Trophoblast cell (in vitro differentiated cells and primary cell): ENCODE measurements around the gene IDNK.

Experiments used
- DNase-seq, 2 donors: peaks; one replicate each; pipeline ENCODE4 v3.0.0-alpha.2; 2016
- H2AFZ ChIP-seq: 2 replicates; pipeline ENCODE4 v1.6.1; 2013; ENCODE audit warnings: low read length, moderate library complexity, mild to moderate bottlenecking; ENCODE audit not compliant: insufficient read depth, poor library complexity
- H2AK5ac ChIP-seq: 2 replicates; pipeline ENCODE4 v1.6.1; 2013; ENCODE audit warnings: mild to moderate bottlenecking, low read length
- H2BK120ac ChIP-seq: 2 replicates; pipeline ENCODE4 v1.6.1; 2013; ENCODE audit warnings: low read length, mild to moderate bottlenecking, moderate library complexity; ENCODE audit not compliant: insufficient read depth, poor library complexity
- H2BK12ac ChIP-seq: 2 replicates; pipeline ENCODE4 v1.6.1; 2013; ENCODE audit warnings: mild to moderate bottlenecking, low read length, moderate library complexity
- H2BK5ac ChIP-seq: 2 replicates; pipeline ENCODE4 v1.6.1; 2013; ENCODE audit warnings: low read length, low read depth, moderate library complexity, mild to moderate bottlenecking; ENCODE audit not compliant: poor library complexity
- H3K14ac ChIP-seq: 2 replicates; pipeline ENCODE4 v1.6.1; 2013; ENCODE audit warnings: mild to moderate bottlenecking, low read length
- H3K18ac ChIP-seq: 2 replicates; pipeline ENCODE4 v1.6.1; 2013; ENCODE audit warnings: mild to moderate bottlenecking, low read length
- H3K23ac ChIP-seq: 2 replicates; pipeline ENCODE4 v1.6.1; 2013; ENCODE audit warnings: low read length
- H3K27ac ChIP-seq: 2 replicates; pipeline ENCODE4 v1.5.1; 2013; ENCODE audit warnings: low read depth, mild to moderate bottlenecking, inconsistent platforms, low read length, moderate library complexity
- H3K27me3 ChIP-seq: 2 replicates; pipeline ENCODE4 v1.6.1; 2013; ENCODE audit warnings: inconsistent platforms, mild to moderate bottlenecking, low read length, moderate library complexity; ENCODE audit not compliant: insufficient read depth
- H3K36me3 ChIP-seq, 2 experiments: 1 replicate in 1 of 2; 2 replicates in 1 of 2; pipeline ENCODE4 v1.6.1; 2013; ENCODE audit warnings: low read length in 2 of 2, mild to moderate bottlenecking in 2 of 2, moderate library complexity in 1 of 2; ENCODE audit not compliant: insufficient read depth in 2 of 2, control insufficient read depth in 1 of 2
- H3K4ac ChIP-seq: 2 replicates; pipeline ENCODE4 v1.6.1; 2013; ENCODE audit warnings: low read depth, mild to moderate bottlenecking, low read length, moderate library complexity
- H3K4me1 ChIP-seq, 2 experiments: 1 replicate in 1 of 2; 2 replicates in 1 of 2; pipeline ENCODE4 v1.6.1; 2013; ENCODE audit warnings: low read length in 2 of 2, mild to moderate bottlenecking in 2 of 2, moderate library complexity in 1 of 2; ENCODE audit not compliant: insufficient read depth in 2 of 2, control insufficient read depth in 1 of 2
- H3K4me2 ChIP-seq: 2 replicates; pipeline ENCODE4 v1.6.1; 2013; ENCODE audit warnings: inconsistent platforms, mild to moderate bottlenecking, low read length, moderate library complexity
- H3K4me3 ChIP-seq: 2 replicates; pipeline ENCODE4 v1.5.1; 2013; ENCODE audit warnings: mild to moderate bottlenecking, low read depth, low read length, inconsistent platforms
- H3K79me1 ChIP-seq: one replicate; pipeline ENCODE4 v1.6.1; 2013; ENCODE audit warnings: low read length
- H3K79me2 ChIP-seq: 2 replicates; pipeline ENCODE4 v1.6.1; 2013; ENCODE audit warnings: low read length, mild to moderate bottlenecking; ENCODE audit not compliant: control insufficient read depth, insufficient read depth, poor library complexity
- H3K9ac ChIP-seq: 2 replicates; pipeline ENCODE4 v1.6.1; 2013; ENCODE audit warnings: mild to moderate bottlenecking, low read length
- H3K9me3 ChIP-seq: 2 replicates; pipeline ENCODE4 v1.6.1; 2013; ENCODE audit warnings: low read depth, mild to moderate bottlenecking, control low read depth, inconsistent platforms, low read length; ENCODE audit not compliant: insufficient read depth
- H4K12ac ChIP-seq: 2 replicates; pipeline ENCODE4 v1.6.1; 2013; ENCODE audit warnings: low read depth, mild to moderate bottlenecking, low read length, moderate library complexity
- H4K8ac ChIP-seq: 2 replicates; pipeline ENCODE4 v1.6.1; 2013; ENCODE audit warnings: low read depth, mild to moderate bottlenecking, low read length, moderate library complexity
- H4K91ac ChIP-seq: one replicate; pipeline ENCODE4 v1.6.1; 2013; ENCODE audit warnings: low read depth, mild to moderate bottlenecking, low read length, moderate library complexity
- WGBS: extraction: QIAGEN DNeasy Blood & Tissue Kit; methylation state at CpG from one replicate; pipeline ENCODE4 v1.1.7; 2013; ENCODE audit warnings: missing lambda C conversion rate; ENCODE audit not compliant: insufficient read length, insufficient coverage; ENCODE audit errors: extremely low coverage; 5-methylcytosine and 5-hydroxymethylcytosine counted together

IDNK gene

GRCh38 chr9:83656032-83656680 lies 33.2 kb downstream of the IDNK start:
- H2BK120ac ChIP-seq, result no peak overlapping the region
- no CpG with 5 or more reads among the region's 2 CpGs for WGBS
- H3K14ac ChIP-seq, result no peak overlapping the region
- no peaks in the 10 kb centered on the region for H3K27me3 ChIP-seq
- H3K27ac ChIP-seq, result no peak overlapping the region
- H3K4ac ChIP-seq, result no peak overlapping the region
- no peaks in the 10 kb centered on the region for H3K9me3 ChIP-seq
- no peak overlapping the region for H3K18ac ChIP-seq
- H4K12ac ChIP-seq, result no peak overlapping the region
- H3K36me3 ChIP-seq, result peaks cover 2 to 24% of the 10 kb centered on the region in 2 experiments
- H2BK12ac ChIP-seq, result no peak overlapping the region
- no peak for DNase-seq
- H3K79me1 ChIP-seq, result no peaks in the 10 kb centered on the region
- no peak overlapping the region for H2AK5ac ChIP-seq
- H3K9ac ChIP-seq, result no peak overlapping the region
- H4K8ac ChIP-seq, result no peak overlapping the region
- H2AFZ ChIP-seq, result no peak overlapping the region
- H3K4me3 ChIP-seq, result no peak overlapping the region
- no peaks in the 10 kb centered on the region for H3K79me2 ChIP-seq
- H3K4me2 ChIP-seq, result no peak overlapping the region
- no peak overlapping the region for H2BK5ac ChIP-seq
- no peaks in the 10 kb centered on the region for H3K4me1 ChIP-seq
- no peak overlapping the region for H4K91ac ChIP-seq
- H3K23ac ChIP-seq, result no peak overlapping the region

- Histone ChIP-seq H3K4me2 (no peak overlapping the region), H2AK5ac (no peak overlapping the region), H4K91ac (no peak overlapping the region), H3K14ac (no peak overlapping the region), H3K18ac (no peak overlapping the region), H3K79me1 (no peaks in the 10 kb centered on the region), H3K27ac (no peak overlapping the region), H2BK120ac (no peak overlapping the region), H3K4me1 (no peaks in the 10 kb centered on the region), H3K4me3 (no peak overlapping the region), H2BK12ac (no peak overlapping the region), H3K79me2 (no peaks in the 10 kb centered on the region), H3K36me3 (peaks cover 2 to 23% of the 10 kb centered on the region in 2 experiments), H3K23ac (no peak overlapping the region), H2AFZ (no peak overlapping the region), H3K27me3 (no peaks in the 10 kb centered on the region), H3K4ac (no peak overlapping the region), H3K9ac (no peak overlapping the region), H2BK5ac (no peak overlapping the region), H4K8ac (no peak overlapping the region), H3K9me3 (no peaks in the 10 kb centered on the region), H4K12ac (no peak overlapping the region)
- DNase-seq, result no peak
- WGBS, result no CpG with 5 or more reads among the region's 6 CpGs
These were observed 34.0 kb downstream of the IDNK start for GRCh38 chr9:83656952-83657351.

- Histone ChIP-seq H3K79me1 (no peaks in the 10 kb centered on the region), H2AK5ac (no peak overlapping the region), H3K4me3 (no peak overlapping the region), H2BK120ac (no peak overlapping the region), H3K36me3 (peaks cover 11 to 17% of the 10 kb centered on the region in 2 experiments), H3K4ac (no peak overlapping the region), H4K8ac (no peak overlapping the region), H3K23ac (no peak overlapping the region), H3K9ac (no peak overlapping the region), H2AFZ (no peak overlapping the region), H4K91ac (no peak overlapping the region), H3K18ac (no peak overlapping the region), H2BK12ac (no peak overlapping the region), H3K4me1 (no peaks in the 10 kb centered on the region), H3K79me2 (no peaks in the 10 kb centered on the region), H3K27me3 (no peaks in the 10 kb centered on the region), H3K14ac (no peak overlapping the region), H3K9me3 (no peaks in the 10 kb centered on the region), H4K12ac (no peak overlapping the region), H3K4me2 (no peak overlapping the region), H3K27ac (no peak overlapping the region), H2BK5ac (no peak overlapping the region)
- no peak for DNase-seq
- WGBS, result no CpG with 5 or more reads among the region's 3 CpGs
These were observed 40.0 kb downstream of the IDNK start for GRCh38 chr9:83662933-83663332.

GRCh38 chr9:83665580-83666200 lies 42.7 kb downstream of the IDNK start:
- no CpG with 5 or more reads among the region's 5 CpGs for WGBS
- no peak overlapping the region for H2AFZ ChIP-seq
- peaks cover 11 to 17% of the 10 kb centered on the region in 2 experiments for H3K36me3 ChIP-seq
- H3K4me1 ChIP-seq, result no peaks in the 10 kb centered on the region
- no peak overlapping the region for H2BK12ac ChIP-seq
- DNase-seq, result no peak
- H3K4ac ChIP-seq, result no peak overlapping the region
- H3K9ac ChIP-seq, result no peak overlapping the region
- H3K27me3 ChIP-seq, result no peaks in the 10 kb centered on the region
- H2BK5ac ChIP-seq, result no peak overlapping the region
- no peaks in the 10 kb centered on the region for H3K79me2 ChIP-seq
- H2BK120ac ChIP-seq, result no peak overlapping the region
- no peak overlapping the region for H3K4me2 ChIP-seq
- H3K14ac ChIP-seq, result no peak overlapping the region
- H3K79me1 ChIP-seq, result no peaks in the 10 kb centered on the region
- no peak overlapping the region for H3K18ac ChIP-seq
- H4K91ac ChIP-seq, result no peak overlapping the region
- no peak overlapping the region for H3K23ac ChIP-seq
- H4K12ac ChIP-seq, result no peak overlapping the region
- no peak overlapping the region for H2AK5ac ChIP-seq
- H3K27ac ChIP-seq, result no peak overlapping the region
- no peak overlapping the region for H3K4me3 ChIP-seq
- no peaks in the 10 kb centered on the region for H3K9me3 ChIP-seq
- no peak overlapping the region for H4K8ac ChIP-seq
